ENCODE measurements around the gene DTD1.

The DTD1 gene

DNA sequence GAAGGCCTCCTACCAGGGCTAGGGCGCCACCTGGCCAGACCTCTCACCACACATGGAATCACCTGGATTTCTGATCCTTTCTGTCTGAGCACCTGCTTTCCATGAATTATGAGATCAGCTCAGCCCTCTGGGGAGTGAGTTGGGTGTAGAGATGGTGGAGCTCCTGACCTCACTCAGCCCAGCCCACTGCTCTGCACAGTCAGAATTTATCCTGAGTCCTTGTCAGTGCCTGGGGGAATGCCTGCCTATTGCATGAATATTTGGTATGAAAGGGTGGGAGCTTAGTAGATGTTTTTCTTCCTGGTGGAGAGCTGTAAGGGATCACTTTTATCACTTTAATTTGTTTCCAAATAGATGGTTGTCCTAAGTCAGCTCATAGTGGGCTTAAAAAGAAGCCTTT, 47.5 kb downstream of the DTD1 start:
- TF ChIP-seq ZNF48 (tag by site-specific recombination; IDR thresholded peaks at IDR 0.05) (no peak), ZNF37A (tag by site-specific recombination; IDR thresholded peaks at IDR 0.05) (no peak), ZNF239 (tag by site-specific recombination; IDR thresholded peaks at IDR 0.05) (no peak), BCL11B (tag by site-specific recombination; IDR thresholded peaks at IDR 0.05; ENCODE audit: low read depth) (no peak), ZNF623 (tag by site-specific recombination; IDR thresholded peaks at IDR 0.05) (no peak), ZFP69B (tag by site-specific recombination; IDR thresholded peaks at IDR 0.05) (no peak), ZNF701 (tag by site-specific recombination; IDR thresholded peaks at IDR 0.05) (no peak), ZNF571 (tag by site-specific recombination; IDR thresholded peaks at IDR 0.05) (no peak), ZNF140 (tag by site-specific recombination; IDR thresholded peaks at IDR 0.05) (no peak), ZNF510 (tag by site-specific recombination; IDR thresholded peaks at IDR 0.05; ENCODE audit: insufficient replicate concordance) (no peak), ZNF555 (tag by site-specific recombination; conservative IDR thresholded peaks at IDR 0.05) (no peak), ZNF292 (tag by site-specific recombination; IDR thresholded peaks at IDR 0.05; ENCODE audit: borderline replicate concordance, low read depth) (no peak)
- TF ChIP-seq, protein P1, sequence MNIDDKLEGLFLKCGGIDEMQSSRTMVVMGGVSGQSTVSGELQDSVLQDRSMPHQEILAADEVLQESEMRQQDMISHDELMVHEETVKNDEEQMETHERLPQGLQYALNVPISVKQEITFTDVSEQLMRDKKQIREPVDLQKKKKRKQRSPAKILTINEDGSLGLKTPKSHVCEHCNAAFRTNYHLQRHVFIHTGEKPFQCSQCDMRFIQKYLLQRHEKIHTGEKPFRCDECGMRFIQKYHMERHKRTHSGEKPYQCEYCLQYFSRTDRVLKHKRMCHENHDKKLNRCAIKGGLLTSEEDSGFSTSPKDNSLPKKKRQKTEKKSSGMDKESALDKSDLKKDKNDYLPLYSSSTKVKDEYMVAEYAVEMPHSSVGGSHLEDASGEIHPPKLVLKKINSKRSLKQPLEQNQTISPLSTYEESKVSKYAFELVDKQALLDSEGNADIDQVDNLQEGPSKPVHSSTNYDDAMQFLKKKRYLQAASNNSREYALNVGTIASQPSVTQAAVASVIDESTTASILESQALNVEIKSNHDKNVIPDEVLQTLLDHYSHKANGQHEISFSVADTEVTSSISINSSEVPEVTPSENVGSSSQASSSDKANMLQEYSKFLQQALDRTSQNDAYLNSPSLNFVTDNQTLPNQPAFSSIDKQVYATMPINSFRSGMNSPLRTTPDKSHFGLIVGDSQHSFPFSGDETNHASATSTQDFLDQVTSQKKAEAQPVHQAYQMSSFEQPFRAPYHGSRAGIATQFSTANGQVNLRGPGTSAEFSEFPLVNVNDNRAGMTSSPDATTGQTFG (tag by site-specific recombination; IDR thresholded peaks at IDR 0.05; ENCODE audit: borderline replicate concordance) = no peak
- TF ChIP-seq, protein P2, sequence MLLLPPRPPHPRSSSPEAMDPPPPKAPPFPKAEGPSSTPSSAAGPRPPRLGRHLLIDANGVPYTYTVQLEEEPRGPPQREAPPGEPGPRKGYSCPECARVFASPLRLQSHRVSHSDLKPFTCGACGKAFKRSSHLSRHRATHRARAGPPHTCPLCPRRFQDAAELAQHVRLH (tag by site-specific recombination; IDR thresholded peaks at IDR 0.05) = no peak
- CTCF ChIA-PET = interaction anchor here (0.6 to 2.1 kb wide), 3 partner anchors 16 to 572 kb away, joined by 3 to 5 read pairs (median 3); no protein-coding TSS in a partner anchor
- Histone ChIP-seq H3K27ac (ENCODE audit: extremely low read depth, low read depth, low read length) (no peak overlapping the region), H3K9me3 (ENCODE audit: control insufficient read depth, insufficient read depth, low read depth, low read length) (no peaks in the 10 kb centered on the region), H3K4me3 (ENCODE audit: low read depth, low read length) (no peak overlapping the region), H3K4me1 (ENCODE audit: control insufficient read depth, insufficient read depth, low read length) (no peaks in the 10 kb centered on the region), H3K36me3 (ENCODE audit: control insufficient read depth in 2 of 2, insufficient read depth in 1 of 2, low read length in 2 of 2) (no peaks in the 10 kb centered on the region)
- POLR2A ChIA-PET = no interaction called here

DNA sequence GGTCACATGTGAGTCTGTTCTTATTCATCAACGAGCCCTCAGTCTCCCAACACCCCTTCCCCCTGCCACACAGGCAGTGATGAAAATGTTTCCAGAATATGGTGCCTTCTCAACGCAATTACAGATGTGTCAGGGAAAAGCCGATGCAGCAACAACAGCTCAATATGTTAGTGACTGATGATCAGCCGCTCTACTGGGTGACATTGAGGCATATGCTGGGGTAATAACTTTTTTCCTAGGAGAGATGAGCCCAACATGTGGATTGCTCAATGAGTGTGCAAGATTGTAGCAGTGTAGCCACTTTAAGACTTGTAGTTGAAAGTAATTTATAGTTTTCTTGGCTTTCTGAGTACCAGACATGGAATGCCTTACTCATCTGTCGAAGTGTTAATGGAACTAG, 49.4 kb downstream of the DTD1 start:
- no peak for TF ChIP-seq ZEB2 (tag by site-specific recombination; IDR thresholded peaks at IDR 0.05)
- no peak for TF ChIP-seq ZBTB7A (tag by site-specific recombination; IDR thresholded peaks at IDR 0.05; ENCODE audit: low read depth)
- TF ChIP-seq GFI1B (tag by site-specific recombination; IDR thresholded peaks at IDR 0.05) = no peak
- no peak for TF ChIP-seq ZNF2 (tag by site-specific recombination; IDR thresholded peaks at IDR 0.05)
- TF ChIP-seq ZSCAN30 (tag by site-specific recombination; IDR thresholded peaks at IDR 0.05) = no peak
- no peak for TF ChIP-seq KLF7 (tag by site-specific recombination; IDR thresholded peaks at IDR 0.05; ENCODE audit: borderline replicate concordance)

DNA sequence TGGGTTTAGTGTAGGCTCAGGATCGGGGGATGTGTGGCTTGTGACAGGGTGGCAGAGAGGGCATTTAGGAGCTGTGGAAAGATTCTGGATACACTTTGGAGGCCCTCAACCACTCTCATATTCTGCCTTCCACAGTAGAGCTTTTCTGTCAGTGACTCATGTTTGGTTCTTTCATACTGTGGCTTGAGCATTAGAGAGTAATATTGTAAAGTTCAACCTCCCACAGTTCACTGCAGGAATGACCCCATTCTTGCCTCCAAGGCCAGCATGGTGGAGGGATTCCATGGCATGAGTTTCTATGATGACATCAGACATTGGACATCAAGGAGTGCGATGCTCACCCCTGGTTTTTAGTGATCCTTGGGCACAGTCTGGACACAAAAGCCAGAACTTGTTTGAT, 50.9 kb downstream of the DTD1 start:
- no peaks in the 10 kb centered on the region for H3K9me3 ChIP-seq (ENCODE audit: control insufficient read depth, insufficient read depth, low read depth, low read length)
- H3K4me3 ChIP-seq (ENCODE audit: low read depth, low read length) = no peak overlapping the region
- H3K4me1 ChIP-seq (ENCODE audit: control insufficient read depth, insufficient read depth, low read length) = no peaks in the 10 kb centered on the region
- ChIA-PET CTCF (no interaction called here), POLR2A (no interaction called here)
- H3K36me3 ChIP-seq (ENCODE audit: control insufficient read depth in 2 of 2, insufficient read depth in 1 of 2, low read length in 2 of 2) = no peaks in the 10 kb centered on the region
- no peak overlapping the region for H3K27ac ChIP-seq (ENCODE audit: extremely low read depth, low read depth, low read length)
- TF ChIP-seq ZNF701 (tag by site-specific recombination; IDR thresholded peaks at IDR 0.05) = no peak
- TF ChIP-seq ZIC2 (tag by site-specific recombination; IDR thresholded peaks at IDR 0.05) = peak; percentile 82
- TF ChIP-seq KLF1 (tag by site-specific recombination; IDR thresholded peaks at IDR 0.05) = no peak
- TF ChIP-seq, protein P3, sequence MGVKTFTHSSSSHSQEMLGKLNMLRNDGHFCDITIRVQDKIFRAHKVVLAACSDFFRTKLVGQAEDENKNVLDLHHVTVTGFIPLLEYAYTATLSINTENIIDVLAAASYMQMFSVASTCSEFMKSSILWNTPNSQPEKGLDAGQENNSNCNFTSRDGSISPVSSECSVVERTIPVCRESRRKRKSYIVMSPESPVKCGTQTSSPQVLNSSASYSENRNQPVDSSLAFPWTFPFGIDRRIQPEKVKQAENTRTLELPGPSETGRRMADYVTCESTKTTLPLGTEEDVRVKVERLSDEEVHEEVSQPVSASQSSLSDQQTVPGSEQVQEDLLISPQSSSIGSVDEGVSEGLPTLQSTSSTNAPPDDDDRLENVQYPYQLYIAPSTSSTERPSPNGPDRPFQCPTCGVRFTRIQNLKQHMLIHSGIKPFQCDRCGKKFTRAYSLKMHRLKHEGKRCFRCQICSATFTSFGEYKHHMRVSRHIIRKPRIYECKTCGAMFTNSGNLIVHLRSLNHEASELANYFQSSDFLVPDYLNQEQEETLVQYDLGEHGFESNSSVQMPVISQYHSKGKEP (tag by site-specific recombination; IDR thresholded peaks at IDR 0.05) = no peak

More for the DNA sequence above, 49.4 kb downstream of the DTD1 start:
- ChIA-PET CTCF (interaction anchor here (1.0 kb wide), 1 partner anchor 49 kb away, joined by 3 read pairs; no protein-coding TSS in a partner anchor), POLR2A (no interaction called here)
- Histone ChIP-seq H3K9me3 (ENCODE audit: control insufficient read depth, insufficient read depth, low read depth, low read length) (no peaks in the 10 kb centered on the region), H3K27ac (ENCODE audit: extremely low read depth, low read depth, low read length) (no peak overlapping the region), H3K36me3 (ENCODE audit: control insufficient read depth in 2 of 2, insufficient read depth in 1 of 2, low read length in 2 of 2) (no peaks in the 10 kb centered on the region), H3K4me3 (ENCODE audit: low read depth, low read length) (no peak overlapping the region), H3K4me1 (ENCODE audit: control insufficient read depth, insufficient read depth, low read length) (no peaks in the 10 kb centered on the region)

Measured in HEK293 (cell line).